ENCODE data around the gene ARMH1.

ARMH1 gene

GRCh38 chr1:44672254-44672955 is 2.1 kb upstream of the ARMH1 start:
- DNase-seq, result no peak

- DNase-seq, result no peak
Observed at GRCh38 chr1:44672961-44673674, 1.4 kb upstream of the ARMH1 start.

- DNase-seq, result no peak
Observed at GRCh38 chr1:44673675-44674112, 820 bp upstream of the ARMH1 start.

GRCh38 chr1:44675186-44675585 is 672 bp downstream of the ARMH1 start:
- DNase-seq, result no peak

- DNase-seq, result no peak
Observed at GRCh38 chr1:44676484-44677200, 2.1 kb downstream of the ARMH1 start.

GRCh38 chr1:44677201-44677766 is 2.8 kb downstream of the ARMH1 start:
- no peak for DNase-seq

GRCh38 chr1:44678120-44678519 is 3.6 kb downstream of the ARMH1 start:
- DNase-seq, result no peak

GRCh38 chr1:44678626-44679025 is 4.1 kb downstream of the ARMH1 start:
- no peak for DNase-seq

- DNase-seq, result no peak
Observed at GRCh38 chr1:44679468-44679867, 5.0 kb downstream of the ARMH1 start.

- no peak for DNase-seq
Observed at GRCh38 chr1:44681905-44682882, 7.7 kb downstream of the ARMH1 start.

GRCh38 chr1:44682883-44683265 is 8.4 kb downstream of the ARMH1 start:
- no peak for DNase-seq

- DNase-seq, result no peak
Observed at GRCh38 chr1:44684525-44684924, 10.0 kb downstream of the ARMH1 start.

- no peak for DNase-seq
Observed at GRCh38 chr1:44685218-44685617, 10.7 kb downstream of the ARMH1 start.

GRCh38 chr1:44685881-44686280 is 11.4 kb downstream of the ARMH1 start:
- no peak for DNase-seq

- DNase-seq, result no peak
Observed at GRCh38 chr1:44688760-44689446, 14.4 kb downstream of the ARMH1 start.

GRCh38 chr1:44689447-44689765 is 14.9 kb downstream of the ARMH1 start:
- DNase-seq, result no peak

- DNase-seq, result no peak
Observed at GRCh38 chr1:44693159-44693558, 18.6 kb downstream of the ARMH1 start.

- no peak for DNase-seq
Observed at GRCh38 chr1:44693900-44694299, 19.4 kb downstream of the ARMH1 start.

GRCh38 chr1:44694863-44695478 is 20.5 kb downstream of the ARMH1 start:
- no peak for DNase-seq

- DNase-seq, result no peak
Observed at GRCh38 chr1:44695671-44696070, 21.2 kb downstream of the ARMH1 start.

GRCh38 chr1:44696101-44696500 is 21.6 kb downstream of the ARMH1 start:
- DNase-seq, result no peak
